WTC11 (cell line): ENCODE measurements around the gene ISG20.

Source experiments
- TF ChIP-seq, protein P1 (sequence below): fragments of 200-600 bp; IDR thresholded peaks from 2 replicates; pipeline ENCODE4 v1.8.0; 2022; ENCODE audit warnings: antibody characterized with exemption
- TF ChIP-seq, protein P2 (sequence below): sonication (generic); formaldehyde crosslinking; IDR thresholded peaks from 2 replicates; pipeline ENCODE4 v1.8.1; 2023; ENCODE audit warnings: mild to moderate bottlenecking, missing genetic modification reagents
- TF ChIP-seq, protein P3 (sequence below): sonication (generic); formaldehyde crosslinking; IDR thresholded peaks from 2 replicates; pipeline ENCODE4 v1.8.1; 2022; ENCODE audit warnings: mild to moderate bottlenecking, missing genetic modification reagents, moderate library complexity, borderline replicate concordance
- TF ChIP-seq, protein P4 (sequence below): sonication (generic); formaldehyde crosslinking; IDR thresholded peaks from 2 replicates; pipeline ENCODE4 v1.8.1; 2022; ENCODE audit warnings: low read depth, mild to moderate bottlenecking, moderate library complexity, missing genetic modification reagents, borderline replicate concordance

DNA sequence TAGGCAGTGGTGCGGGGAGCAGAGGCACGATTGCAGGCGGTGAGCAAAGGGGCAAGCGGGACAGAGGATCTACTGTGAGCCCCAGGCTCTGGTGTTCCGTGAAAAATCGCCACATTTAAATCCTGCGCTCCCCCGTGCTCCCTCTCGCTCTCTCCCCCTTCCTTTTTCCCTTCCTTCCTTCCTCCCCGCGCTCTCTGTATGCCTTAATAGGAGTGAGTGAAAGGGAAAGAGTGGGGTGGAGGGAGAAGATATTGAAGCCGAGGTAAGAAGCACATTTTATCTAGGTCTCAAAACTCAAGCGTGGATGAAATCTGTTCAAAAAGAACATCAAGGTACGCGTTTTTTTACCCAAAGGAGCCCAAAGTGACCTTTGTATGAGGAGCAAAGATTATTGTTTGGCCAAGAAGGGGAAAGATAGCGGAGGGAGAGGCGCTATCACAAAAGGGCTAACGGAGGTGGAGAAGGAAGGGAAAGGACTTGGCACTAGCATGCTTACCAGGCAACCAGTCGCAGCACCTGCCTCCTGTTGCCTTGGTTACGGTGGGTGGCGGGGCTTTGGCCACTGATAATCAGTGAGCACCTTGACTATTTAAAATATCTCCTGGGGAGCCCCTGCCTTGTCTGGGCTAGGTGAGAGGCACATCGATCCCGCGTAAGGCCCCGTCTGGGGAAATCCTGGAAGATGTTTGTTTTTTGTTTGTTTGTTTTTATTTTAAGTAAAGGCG lies 32.6 kb upstream of the ISG20 start:
- TF ChIP-seq, protein P1, sequence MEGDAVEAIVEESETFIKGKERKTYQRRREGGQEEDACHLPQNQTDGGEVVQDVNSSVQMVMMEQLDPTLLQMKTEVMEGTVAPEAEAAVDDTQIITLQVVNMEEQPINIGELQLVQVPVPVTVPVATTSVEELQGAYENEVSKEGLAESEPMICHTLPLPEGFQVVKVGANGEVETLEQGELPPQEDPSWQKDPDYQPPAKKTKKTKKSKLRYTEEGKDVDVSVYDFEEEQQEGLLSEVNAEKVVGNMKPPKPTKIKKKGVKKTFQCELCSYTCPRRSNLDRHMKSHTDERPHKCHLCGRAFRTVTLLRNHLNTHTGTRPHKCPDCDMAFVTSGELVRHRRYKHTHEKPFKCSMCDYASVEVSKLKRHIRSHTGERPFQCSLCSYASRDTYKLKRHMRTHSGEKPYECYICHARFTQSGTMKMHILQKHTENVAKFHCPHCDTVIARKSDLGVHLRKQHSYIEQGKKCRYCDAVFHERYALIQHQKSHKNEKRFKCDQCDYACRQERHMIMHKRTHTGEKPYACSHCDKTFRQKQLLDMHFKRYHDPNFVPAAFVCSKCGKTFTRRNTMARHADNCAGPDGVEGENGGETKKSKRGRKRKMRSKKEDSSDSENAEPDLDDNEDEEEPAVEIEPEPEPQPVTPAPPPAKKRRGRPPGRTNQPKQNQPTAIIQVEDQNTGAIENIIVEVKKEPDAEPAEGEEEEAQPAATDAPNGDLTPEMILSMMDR = no peak
- TF ChIP-seq, protein P2, sequence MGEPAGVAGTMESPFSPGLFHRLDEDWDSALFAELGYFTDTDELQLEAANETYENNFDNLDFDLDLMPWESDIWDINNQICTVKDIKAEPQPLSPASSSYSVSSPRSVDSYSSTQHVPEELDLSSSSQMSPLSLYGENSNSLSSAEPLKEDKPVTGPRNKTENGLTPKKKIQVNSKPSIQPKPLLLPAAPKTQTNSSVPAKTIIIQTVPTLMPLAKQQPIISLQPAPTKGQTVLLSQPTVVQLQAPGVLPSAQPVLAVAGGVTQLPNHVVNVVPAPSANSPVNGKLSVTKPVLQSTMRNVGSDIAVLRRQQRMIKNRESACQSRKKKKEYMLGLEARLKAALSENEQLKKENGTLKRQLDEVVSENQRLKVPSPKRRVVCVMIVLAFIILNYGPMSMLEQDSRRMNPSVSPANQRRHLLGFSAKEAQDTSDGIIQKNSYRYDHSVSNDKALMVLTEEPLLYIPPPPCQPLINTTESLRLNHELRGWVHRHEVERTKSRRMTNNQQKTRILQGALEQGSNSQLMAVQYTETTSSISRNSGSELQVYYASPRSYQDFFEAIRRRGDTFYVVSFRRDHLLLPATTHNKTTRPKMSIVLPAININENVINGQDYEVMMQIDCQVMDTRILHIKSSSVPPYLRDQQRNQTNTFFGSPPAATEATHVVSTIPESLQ (CRISPR knock-in tag) = no peak
- TF ChIP-seq, protein P3, sequence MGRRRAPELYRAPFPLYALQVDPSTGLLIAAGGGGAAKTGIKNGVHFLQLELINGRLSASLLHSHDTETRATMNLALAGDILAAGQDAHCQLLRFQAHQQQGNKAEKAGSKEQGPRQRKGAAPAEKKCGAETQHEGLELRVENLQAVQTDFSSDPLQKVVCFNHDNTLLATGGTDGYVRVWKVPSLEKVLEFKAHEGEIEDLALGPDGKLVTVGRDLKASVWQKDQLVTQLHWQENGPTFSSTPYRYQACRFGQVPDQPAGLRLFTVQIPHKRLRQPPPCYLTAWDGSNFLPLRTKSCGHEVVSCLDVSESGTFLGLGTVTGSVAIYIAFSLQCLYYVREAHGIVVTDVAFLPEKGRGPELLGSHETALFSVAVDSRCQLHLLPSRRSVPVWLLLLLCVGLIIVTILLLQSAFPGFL = no peak
- TF ChIP-seq, protein P4, sequence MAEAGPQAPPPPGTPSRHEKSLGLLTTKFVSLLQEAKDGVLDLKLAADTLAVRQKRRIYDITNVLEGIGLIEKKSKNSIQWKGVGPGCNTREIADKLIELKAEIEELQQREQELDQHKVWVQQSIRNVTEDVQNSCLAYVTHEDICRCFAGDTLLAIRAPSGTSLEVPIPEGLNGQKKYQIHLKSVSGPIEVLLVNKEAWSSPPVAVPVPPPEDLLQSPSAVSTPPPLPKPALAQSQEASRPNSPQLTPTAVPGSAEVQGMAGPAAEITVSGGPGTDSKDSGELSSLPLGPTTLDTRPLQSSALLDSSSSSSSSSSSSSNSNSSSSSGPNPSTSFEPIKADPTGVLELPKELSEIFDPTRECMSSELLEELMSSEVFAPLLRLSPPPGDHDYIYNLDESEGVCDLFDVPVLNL (CRISPR knock-in tag) = no peak
